DOHH2 (cell line): Measurements from ENCODE around the gene SYNPO2.

Experiments used
- EZH2phosphoT487 ChIP-seq: fragments of 200-600 bp; sonication (generic); IDR thresholded peaks from 2 replicates; pipeline ENCODE4 v1.6.1; 2017; ENCODE audit warnings: borderline replicate concordance, mild to moderate bottlenecking, antibody characterized with exemption, low read length, moderate library complexity, mixed read lengths
- TF ChIP-seq, protein P1 (sequence below): fragments of 200-600 bp; sonication (generic); IDR thresholded peaks from one replicate; pipeline ENCODE4 v1.5.1; 2014; ENCODE audit warnings: antibody characterized with exemption, mild to moderate bottlenecking, low read depth, low read length; ENCODE audit not compliant: poor library complexity, severe bottlenecking

DNA sequence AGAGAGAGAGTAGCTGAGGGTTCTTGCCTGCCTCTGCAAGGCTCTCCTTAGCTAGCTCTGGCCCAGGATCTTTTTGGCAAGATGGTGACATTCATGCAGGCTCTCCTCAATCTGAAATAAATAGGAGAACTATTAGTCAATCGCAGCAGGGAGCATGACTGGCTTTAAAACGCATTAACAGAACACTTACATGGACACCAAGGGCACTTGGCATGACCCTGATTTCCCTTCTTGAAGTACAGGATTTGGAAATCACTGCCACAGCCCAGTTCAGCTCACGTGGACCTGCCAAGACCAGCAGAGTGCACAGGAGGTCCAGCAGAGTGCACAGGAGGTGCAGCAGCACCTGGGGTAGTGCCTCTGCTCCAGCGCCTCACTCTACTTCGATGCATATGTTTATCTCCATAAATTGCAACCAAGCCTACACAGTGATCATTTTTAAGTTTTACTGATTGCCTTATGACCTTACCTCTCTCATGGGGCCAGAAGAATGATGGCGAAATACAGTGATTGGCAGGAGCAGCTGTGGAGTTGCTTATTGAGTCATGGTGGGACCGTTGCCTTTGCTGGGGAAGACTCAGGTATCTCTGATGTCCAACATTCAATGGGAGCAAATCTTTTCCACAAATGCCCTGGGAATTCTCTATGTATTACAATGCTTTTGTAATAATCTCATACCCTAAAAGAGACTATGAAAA, 122.4 kb downstream of the SYNPO2 start:
- TF ChIP-seq, protein P1, sequence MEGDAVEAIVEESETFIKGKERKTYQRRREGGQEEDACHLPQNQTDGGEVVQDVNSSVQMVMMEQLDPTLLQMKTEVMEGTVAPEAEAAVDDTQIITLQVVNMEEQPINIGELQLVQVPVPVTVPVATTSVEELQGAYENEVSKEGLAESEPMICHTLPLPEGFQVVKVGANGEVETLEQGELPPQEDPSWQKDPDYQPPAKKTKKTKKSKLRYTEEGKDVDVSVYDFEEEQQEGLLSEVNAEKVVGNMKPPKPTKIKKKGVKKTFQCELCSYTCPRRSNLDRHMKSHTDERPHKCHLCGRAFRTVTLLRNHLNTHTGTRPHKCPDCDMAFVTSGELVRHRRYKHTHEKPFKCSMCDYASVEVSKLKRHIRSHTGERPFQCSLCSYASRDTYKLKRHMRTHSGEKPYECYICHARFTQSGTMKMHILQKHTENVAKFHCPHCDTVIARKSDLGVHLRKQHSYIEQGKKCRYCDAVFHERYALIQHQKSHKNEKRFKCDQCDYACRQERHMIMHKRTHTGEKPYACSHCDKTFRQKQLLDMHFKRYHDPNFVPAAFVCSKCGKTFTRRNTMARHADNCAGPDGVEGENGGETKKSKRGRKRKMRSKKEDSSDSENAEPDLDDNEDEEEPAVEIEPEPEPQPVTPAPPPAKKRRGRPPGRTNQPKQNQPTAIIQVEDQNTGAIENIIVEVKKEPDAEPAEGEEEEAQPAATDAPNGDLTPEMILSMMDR: no peak
- TF ChIP-seq EZH2phosphoT487: no peak
